ENCODE measurements around the gene ASB7. TPM values are rescaled to one million over a fixed set of nuclear protein-coding genes. Genes with fewer than 3 reads are reported as not detected.

The ASB7 gene
- total RNA-seq, 1 experiment from 2014 or later, result 14.5 TPM

DNA sequence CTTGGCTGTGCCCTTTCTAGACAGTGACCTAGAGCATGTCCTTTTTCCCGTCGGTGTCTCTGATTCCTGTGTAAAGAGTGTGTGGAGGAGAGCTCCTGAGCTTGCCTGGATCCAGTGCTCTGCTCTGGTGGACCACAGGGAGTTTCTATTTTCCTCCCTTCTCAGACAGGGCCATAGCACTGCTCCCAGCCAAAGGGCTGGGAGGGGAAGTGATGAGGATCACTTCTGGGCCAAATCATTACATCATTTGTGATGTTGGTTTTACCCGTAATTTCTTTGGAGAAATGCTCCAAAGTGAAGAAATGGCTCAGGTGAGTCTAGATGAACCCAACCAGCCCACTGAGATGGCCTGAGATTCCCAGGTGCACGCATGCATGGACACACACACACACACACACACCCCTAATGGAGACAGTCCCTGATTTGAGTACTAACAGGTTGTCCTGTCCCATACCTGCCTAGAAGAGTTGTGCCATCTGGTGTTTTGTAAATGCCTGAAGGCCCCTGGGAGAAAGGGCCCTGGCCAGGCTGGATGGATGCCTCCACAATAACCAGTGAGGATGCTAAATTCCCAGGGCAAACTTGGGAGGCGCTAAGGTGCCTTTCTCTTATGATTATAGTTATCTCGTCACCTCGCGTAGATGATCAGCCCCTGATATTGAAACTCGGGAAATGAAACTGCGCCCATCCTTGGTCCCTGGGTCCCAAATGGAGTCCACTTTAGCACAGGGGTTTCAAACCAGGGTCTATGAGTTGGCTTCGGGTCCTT lies 86.9 kb downstream of the ASB7 start:
- Histone ChIP-seq H3K9me3 (ENCODE audit: low read depth, low read length, poor library complexity, severe bottlenecking) (no peaks in the 10 kb centered on the region), H3K27ac (ENCODE audit: low read depth, low read length, poor library complexity, severe bottlenecking) (no peak overlapping the region), H3K36me3 (ENCODE audit: insufficient read depth, low read length, poor library complexity, severe bottlenecking) (no peaks in the 10 kb centered on the region), H3K4me3 (ENCODE audit: low read depth, low read length, poor library complexity, severe bottlenecking) (no peak overlapping the region), H3K27me3 (replicated peaks; ENCODE audit: insufficient read depth, low read depth, low read length, poor library complexity) (no peaks in the 10 kb centered on the region), H3K4me1 (ENCODE audit: insufficient read depth, low read length, poor library complexity, severe bottlenecking) (no peaks in the 10 kb centered on the region)
- no peak for DNase-seq (ENCODE audit: low spot score)
- ChIA-PET POLR2A (ENCODE audit: low non-redundant PET) (no interaction called here), CTCF (no interaction called here)
- intact Hi-C loops (cut with micrococcal nuclease; ENCODE audit: unreplicated experiment), result no loop called here
- no TSS peak for BruUV-seq (replicated peaks)
- no peak for TF ChIP-seq EZH2 (IDR thresholded peaks at IDR 0.05; ENCODE audit: borderline replicate concordance, low read depth, low read length, poor library complexity, severe bottlenecking)
- no peak for TF ChIP-seq CTCF (conservative IDR thresholded peaks at IDR 0.05; ENCODE audit: low read depth, low read length)

DNA sequence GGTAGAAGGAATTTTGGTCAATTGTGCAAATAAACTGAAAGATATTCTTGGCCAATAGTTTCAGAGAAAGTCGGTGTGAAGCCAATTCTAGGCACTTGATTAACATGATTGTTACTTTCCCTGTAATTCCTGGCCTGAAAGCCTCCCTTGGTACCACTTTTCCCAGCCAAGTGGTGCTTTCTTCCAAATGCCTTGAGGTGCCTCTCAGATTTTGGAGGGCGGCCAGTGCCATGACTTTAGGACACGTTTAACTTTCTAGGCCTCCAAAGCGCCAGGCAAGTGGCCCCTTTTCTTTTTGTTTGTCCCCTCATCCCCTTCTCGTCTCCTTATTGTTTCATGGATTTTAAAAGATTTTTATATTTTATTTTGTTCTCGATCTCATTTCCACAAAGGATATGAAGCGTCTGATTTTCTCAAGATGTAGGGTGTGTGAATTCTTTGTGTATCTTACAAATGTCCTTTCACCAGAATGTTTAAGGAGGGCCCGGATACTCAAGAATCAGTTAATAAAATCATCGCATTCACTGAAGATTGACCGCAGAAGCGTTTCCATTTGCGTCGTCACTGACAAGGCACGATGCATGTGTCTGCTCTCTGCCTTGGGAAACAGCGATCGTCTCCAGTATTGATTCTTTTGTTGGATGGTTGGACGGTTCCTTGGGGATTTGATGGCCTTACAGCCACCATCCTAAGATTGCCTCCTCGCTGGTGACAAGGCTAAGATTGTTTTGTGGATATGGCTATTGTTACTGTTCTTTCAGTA lies 87.8 kb downstream of the ASB7 start:
- intact Hi-C loops (cut with micrococcal nuclease; ENCODE audit: unreplicated experiment), result no loop called here
- no peak for DNase-seq (ENCODE audit: low spot score)
- H3K27me3 ChIP-seq (replicated peaks; ENCODE audit: insufficient read depth, low read depth, low read length, poor library complexity), result no peaks in the 10 kb centered on the region
- no peak overlapping the region for H3K4me3 ChIP-seq (ENCODE audit: low read depth, low read length, poor library complexity, severe bottlenecking)
- H3K4me1 ChIP-seq (ENCODE audit: insufficient read depth, low read length, poor library complexity, severe bottlenecking), result no peaks in the 10 kb centered on the region
- H3K36me3 ChIP-seq (ENCODE audit: insufficient read depth, low read length, poor library complexity, severe bottlenecking), result no peaks in the 10 kb centered on the region
- H3K27ac ChIP-seq (ENCODE audit: low read depth, low read length, poor library complexity, severe bottlenecking), result no peak overlapping the region
- ChIA-PET CTCF (no interaction called here), POLR2A (ENCODE audit: low non-redundant PET) (no interaction called here)
- no TSS peak for BruUV-seq (replicated peaks)
- TF ChIP-seq EZH2 (IDR thresholded peaks at IDR 0.05; ENCODE audit: borderline replicate concordance, low read depth, low read length, poor library complexity, severe bottlenecking) (no peak), CTCF (conservative IDR thresholded peaks at IDR 0.05; ENCODE audit: low read depth, low read length) (no peak)
- H3K9me3 ChIP-seq (ENCODE audit: low read depth, low read length, poor library complexity, severe bottlenecking), result no peaks in the 10 kb centered on the region

DNA sequence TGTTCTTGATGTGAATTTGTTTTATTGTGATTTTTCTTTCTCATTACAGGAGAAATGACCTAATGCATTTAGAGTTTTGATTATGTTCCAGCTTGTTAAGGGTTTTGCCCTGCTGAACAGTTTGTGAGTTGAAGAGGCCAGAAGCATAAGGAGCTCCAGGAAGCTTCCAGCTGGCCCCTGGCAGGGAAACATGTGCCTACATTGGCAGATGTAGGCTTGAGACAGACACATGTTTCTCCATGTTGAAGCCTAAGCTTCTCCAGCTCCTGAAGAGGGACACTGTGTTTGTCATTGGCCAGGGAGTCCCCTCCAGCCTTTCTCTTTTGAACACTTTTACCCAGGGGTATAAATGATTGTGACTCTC lies 88.4 kb downstream of the ASB7 start:
- CTCF ChIA-PET, result no interaction called here
- intact Hi-C loops (cut with micrococcal nuclease; ENCODE audit: unreplicated experiment), result no loop called here
- H3K4me1 ChIP-seq (ENCODE audit: insufficient read depth, low read length, poor library complexity, severe bottlenecking), result no peaks in the 10 kb centered on the region
- DNase-seq (ENCODE audit: low spot score), result no peak
- no peak overlapping the region for H3K27ac ChIP-seq (ENCODE audit: low read depth, low read length, poor library complexity, severe bottlenecking)
- H3K9me3 ChIP-seq (ENCODE audit: low read depth, low read length, poor library complexity, severe bottlenecking), result no peaks in the 10 kb centered on the region
- no peak overlapping the region for H3K4me3 ChIP-seq (ENCODE audit: low read depth, low read length, poor library complexity, severe bottlenecking)
- BruUV-seq (replicated peaks), result no TSS peak
- no peaks in the 10 kb centered on the region for H3K36me3 ChIP-seq (ENCODE audit: insufficient read depth, low read length, poor library complexity, severe bottlenecking)
- no peaks in the 10 kb centered on the region for H3K27me3 ChIP-seq (replicated peaks; ENCODE audit: insufficient read depth, low read depth, low read length, poor library complexity)
- no peak for TF ChIP-seq CTCF (conservative IDR thresholded peaks at IDR 0.05; ENCODE audit: low read depth, low read length)
- no peak for TF ChIP-seq EZH2 (IDR thresholded peaks at IDR 0.05; ENCODE audit: borderline replicate concordance, low read depth, low read length, poor library complexity, severe bottlenecking)
- POLR2A ChIA-PET (ENCODE audit: low non-redundant PET), result no interaction called here

Measured in A673 (cell line).